Kidney tubule cell (primary cell): ENCODE results near the gene MUS81.
"Not testable (repeated sequence)": the region's sequence is repeated elsewhere in the genome, so short reads cannot be mapped to it uniquely, and the experiment has no call there.

ENCODE experiments used
- DNase-seq: peaks from one replicate; pipeline ENCODE4 v3.0.0-alpha.2; 2018; ENCODE audit warnings: low spot score

MUS81 gene

DNA sequence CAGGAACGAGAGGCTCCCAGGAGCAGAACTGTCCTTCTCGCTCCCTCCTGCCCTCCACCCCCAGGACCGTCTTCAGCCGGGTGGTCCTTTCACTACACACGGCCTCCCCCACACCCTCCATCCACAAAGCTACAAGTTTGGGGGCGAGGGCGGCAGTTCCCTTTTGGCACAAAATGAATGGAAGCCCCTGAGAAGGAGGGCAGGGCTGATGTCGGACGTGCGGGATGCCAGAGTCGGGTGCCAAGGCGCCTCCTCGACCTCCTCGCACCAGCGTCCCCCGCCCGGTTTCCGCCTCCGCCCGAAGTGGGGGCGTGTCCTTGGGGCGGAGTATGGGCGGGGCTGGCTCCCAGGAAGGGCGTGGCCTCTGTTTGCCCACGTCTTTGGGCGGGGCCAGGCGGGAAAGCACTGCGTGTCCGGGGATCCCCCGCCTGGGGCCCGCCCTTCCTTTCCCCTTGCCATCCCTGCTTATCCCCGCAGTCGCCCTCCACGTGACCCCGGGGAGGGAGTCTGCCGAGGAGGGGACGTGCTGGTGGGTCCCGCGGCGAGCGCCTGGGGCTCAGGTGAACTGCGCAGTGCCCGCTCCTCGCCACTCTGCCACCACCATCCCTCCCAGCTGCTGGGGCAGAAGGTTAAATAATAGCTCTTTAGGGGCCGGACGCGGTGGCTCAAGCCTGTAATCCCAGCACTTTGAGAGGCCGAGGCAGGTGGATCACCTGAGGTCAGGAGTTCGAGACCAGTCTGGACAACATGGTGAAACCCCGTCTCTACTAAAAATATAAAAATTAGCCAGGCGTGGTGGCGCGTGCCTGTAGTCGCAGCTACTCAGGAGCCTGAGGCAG lies 13.3 kb downstream of the MUS81 start:
- DNase-seq: peak; percentile 96

DNA sequence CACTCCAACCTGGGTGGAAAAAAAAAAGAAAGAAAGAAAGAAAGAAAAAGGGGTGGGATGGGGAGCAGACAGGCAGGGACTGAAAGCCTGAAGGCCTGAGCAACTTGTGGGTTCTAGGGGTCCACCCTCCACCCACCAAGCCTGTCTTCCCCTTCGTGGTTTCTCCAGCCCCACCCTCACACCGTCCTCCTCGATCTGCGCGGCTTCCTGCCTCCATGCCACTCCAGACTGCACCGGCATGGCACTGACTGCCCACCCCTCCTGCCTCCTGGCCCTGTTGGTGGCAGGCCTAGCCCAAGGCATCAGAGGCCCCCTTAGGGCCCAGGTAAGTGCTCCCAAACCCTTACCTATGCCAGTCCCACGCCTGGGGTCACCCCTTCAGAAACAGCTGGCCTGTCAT lies 19.4 kb downstream of the MUS81 start, which contains the start of gene CTSW:
Gene CTSW (plus strand): TSS at position 221 of the 400 bp plus-strand sequence. CDS start 18 bp downstream, at position 239.
- no peak for DNase-seq

DNA sequence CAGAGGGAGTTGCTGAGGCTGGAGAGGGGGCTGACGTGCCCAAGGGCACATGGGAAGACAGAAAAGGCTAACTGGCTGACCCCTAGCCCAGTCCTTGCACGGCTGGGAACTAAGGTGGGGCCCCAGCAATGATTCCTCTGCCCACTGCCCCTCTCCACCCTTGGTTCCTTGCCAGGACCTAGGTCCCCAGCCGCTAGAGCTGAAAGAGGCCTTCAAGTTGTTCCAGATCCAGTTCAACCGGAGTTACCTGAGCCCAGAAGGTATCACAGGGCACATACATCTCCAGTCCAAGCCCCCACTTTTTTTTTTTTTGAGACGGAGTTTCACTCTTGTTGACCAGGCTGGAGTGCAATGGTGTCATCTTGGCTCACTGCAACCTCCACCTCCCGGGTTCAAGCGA lies 19.8 kb downstream of the MUS81 start:
- no peak for DNase-seq

DNA sequence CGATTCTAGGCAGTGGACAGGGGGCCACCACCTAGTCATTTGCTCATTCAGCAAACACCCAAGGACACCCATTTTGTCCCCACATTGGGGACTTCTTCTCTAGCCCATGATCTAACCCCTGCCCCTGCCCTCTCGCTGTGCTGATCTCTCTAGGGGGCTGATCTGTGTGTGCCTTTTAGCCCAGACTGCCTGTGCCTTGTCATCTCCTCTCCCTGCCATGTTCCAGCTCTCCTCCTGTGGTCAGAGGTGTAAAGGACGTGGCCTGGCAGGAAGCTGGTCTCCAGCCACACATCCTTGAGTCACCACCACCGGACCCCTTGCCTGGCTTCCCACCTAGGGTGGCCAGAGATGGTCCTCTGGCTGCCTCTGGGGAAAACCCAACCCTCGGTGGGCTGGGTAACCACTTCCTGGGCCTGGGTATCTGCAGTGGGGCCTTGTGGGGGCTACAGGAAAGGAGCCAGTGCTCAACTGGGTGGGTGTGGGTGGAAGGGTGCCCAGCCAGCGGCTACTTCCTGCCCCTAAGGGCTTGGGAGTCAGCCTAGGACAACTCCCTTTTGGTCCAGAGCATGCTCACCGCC lies 20.7 kb downstream of the MUS81 start:
- DNase-seq: no peak

DNA sequence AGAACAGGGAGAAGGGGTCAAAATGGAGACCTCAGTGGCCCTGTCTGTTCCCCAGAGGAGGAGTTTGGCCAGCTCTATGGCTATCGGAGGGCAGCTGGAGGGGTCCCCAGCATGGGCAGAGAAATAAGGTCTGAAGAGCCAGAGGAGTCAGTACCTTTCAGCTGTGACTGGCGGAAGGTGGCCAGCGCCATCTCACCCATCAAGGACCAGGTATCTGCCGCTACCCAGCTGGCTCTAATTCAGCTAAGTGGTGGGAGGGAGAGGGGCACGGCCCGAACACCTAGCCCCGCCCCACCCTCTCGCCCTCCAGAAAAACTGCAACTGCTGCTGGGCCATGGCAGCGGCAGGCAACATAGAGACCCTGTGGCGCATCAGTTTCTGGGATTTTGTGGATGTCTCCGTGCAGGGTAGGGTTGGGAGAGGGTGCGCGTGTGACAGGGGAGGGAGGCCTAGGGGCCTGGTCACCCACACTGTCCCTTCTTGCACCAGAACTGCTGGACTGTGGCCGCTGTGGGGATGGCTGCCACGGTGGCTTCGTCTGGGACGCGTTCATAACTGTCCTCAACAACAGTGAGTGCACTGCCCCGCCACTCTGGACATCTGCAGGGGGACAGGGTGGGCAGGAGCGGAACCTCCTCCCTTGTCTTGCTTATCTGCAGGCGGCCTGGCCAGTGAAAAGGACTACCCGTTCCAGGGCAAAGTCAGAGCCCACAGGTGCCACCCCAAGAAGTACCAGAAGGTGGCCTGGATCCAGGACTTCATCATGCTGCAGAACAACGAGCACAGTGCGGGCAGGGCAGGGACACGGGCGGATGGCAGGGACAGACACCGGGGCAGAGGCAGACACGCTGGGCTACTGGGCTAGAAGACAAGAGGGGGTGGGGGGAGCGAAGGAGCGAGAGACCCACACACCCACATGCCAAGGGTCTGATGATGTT lies 22.2 kb downstream of the MUS81 start:
- no peak for DNase-seq

DNA sequence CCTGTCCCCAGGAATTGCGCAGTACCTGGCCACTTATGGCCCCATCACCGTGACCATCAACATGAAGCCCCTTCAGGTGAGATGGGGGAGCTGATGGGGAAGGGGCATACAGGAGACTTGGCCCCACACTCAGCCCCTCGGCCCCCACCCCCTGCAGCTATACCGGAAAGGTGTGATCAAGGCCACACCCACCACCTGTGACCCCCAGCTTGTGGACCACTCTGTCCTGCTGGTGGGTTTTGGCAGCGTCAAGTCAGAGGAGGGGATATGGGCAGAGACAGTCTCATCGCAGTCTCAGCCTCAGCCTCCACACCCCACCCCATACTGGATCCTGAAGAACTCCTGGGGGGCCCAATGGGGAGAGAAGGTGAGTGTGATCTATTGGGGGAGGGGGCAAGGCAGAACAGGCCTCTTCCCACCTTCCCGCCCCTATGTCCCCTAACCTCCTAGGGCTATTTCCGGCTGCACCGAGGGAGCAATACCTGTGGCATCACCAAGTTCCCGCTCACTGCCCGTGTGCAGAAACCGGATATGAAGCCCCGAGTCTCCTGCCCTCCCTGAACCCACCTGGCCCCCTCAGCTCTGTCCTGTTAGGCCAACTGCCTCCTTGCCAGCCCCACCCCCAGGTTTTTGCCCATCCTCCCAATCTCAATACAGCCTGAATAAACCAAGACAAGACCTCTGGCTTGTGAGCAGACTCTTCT lies 23.0 kb downstream of the MUS81 start:
- DNase-seq: no peak

DNA sequence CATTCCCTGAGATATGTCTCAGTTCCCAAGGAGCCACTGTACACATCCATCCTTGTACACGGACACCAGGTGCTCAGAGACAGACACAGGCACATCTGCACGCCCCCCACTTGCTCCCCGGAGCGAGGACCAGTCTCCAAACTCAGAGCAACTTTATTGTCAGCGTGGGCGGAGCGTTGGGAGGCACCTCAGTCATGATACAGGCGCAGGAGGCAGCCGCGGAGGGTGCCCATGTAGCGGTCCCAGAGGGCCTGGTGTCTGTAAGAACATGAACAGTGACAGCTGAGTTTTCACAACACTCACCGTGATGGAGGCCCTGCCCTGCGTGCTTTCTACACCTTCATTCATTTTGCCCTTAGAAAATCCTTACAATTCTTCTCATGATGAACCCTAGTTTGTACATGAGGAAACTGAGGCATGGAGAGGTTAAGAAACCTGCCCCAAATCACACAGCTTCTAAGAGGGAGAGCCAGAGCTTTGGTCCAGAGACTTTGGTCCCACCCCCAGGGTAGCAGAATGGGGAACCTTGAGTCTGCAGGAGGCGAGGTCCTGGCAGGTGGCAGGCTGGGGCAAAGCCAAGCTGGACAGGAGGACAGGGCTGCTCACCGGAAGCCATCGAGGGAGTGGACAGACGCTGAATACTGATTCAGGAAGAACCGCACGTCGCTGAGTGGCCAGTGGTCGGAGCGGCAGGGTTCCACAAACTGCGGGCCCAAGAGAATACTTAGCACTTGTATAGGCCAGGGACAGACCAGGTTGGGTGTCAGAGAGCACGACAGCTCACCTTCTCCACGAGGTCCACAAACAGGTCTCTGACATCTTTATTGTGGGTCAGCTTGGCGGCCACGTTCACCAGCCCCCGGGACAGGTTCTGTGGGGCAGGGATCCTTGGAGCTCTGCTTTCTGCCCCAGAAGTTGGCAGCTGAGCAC lies 23.8 kb downstream of the MUS81 start:
- DNase-seq: no peak

DNA sequence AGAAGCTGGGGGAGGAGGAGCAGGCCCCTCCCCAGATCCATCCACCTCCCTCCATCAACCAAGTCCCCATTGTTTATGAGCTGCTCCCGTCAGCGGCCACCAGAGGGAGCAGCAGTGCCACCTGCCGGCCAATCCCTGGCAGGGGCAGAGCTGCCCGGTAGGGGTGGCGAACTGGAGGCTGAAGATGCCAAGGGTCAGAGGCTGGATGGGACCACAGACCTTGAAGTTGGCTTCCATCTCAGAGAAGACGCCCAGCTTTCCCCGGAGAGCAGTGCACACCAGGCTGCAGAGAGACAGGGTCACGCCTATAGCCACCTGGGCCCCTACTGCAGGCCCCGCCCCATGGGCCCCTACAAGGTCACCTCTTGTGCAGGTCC lies 24.5 kb downstream of the MUS81 start:
- DNase-seq: peak; percentile 81

DNA sequence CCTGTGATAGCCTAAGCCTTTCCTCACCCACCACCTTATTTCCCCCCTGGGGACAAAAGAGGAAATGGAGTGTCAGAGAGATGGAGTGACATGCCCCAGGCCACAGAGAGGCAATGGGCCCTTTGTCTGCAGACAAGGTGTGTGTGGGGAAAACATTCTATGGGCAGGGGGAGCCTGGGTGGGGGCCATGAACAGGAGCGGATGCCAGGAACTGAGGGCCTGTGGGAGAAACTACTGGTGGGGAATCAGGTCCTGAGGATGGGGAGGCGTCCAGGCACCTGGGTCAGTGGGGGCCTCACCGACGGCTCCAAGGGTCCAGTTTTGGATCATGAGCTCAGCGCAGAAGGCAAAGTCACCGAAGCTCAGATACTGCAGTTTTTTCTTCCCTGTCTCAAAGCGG lies 25.0 kb downstream of the MUS81 start:
- no peak for DNase-seq

DNA sequence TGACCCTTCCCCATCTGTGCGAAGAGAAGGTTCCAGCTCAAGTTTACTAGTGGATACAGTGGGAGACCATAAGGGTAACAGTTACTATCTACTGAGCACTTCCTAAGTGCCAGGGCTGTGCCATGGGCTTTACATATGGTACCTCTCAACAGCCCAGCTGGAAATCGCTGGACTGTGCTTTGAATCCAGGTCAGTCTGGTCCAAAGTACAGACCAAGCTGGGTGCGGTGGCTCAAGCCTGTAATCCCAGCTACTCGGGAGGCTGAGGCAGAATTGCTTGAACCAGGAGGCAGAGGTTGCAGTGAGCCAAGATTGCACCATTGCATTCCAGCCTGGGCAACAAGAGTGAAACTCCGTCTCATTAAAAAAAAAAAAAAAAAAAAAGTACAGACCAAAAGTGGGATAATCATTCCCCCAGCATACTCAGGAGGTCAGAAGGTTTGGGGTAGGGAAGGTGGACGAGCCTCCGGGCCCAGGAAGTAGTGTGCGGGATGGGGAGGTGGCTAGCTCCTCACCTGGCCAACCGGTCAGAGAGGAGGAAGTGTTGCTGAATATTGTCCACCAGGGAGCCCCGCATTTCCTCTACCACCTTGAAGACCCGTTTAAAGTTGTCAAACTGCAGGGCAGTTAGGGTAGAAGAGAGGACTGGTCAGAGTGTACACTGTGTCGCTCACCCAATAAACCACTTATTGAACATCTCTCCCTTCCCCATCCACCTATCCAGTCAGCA lies 25.7 kb downstream of the MUS81 start:
- DNase-seq: no peak

DNA sequence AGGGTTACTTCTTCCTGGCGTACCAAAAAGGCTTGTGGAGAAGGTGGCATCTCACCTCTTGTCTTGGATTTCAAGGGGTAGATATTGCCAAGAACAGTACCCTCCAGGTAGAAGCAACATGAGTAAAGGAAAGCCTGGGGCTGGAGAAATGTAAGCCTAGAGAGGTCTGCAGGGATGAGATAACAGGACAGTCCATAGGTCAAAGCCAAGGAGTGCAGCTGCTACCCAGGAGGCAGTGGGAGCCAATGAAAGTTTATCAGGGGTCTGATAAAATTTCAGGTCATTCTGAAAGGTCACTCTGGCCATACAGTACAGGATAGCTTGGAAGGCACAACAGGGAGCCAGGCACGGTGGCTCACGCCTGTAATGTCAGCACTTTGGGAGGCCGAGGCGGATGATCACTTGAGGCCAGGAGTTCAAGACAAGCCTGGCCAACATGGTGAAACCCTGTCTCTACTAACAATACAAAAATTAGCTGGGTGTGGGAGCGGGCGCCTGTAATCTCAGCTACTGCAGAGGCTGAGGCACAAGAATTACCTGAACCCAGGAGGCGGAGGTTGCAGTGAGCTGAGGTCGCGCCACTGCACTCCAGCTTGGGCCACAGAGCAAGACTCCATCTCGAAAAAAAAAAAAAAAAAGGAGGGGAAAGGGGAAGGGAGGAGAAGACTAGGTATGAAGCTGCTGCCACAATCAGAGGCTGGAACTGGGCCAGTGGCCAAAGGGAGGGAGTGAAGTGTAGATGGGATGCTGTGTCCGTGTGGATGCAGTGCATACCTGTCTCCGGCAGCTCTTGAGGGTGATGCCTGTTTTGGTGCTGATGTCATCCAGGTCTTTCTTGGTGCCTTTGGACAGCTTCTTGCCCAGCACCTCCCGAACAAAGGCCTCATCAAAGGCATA lies 26.8 kb downstream of the MUS81 start:
- no peak for DNase-seq

DNA sequence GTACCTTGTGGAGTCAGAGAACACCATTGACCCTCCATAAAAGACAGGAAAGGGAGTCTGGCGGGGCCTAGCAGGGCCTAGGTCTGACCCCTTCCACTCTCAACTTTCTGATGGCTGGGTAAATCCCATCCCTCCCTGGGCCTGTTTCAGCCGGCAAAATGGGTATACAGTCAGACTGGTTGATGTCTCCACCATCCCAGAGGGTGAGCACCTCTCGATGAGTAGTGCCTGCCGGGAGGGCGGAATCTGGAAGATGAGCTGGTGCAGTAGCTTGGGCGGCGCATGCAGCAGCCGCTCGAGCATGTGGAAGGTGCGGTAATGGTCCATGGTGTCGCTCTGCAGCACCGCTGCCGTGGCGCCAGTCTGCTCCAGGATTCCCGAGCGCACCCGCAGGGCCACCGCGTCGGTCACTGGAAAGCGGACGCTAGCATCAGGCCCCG lies 27.5 kb downstream of the MUS81 start:
- peak; percentile 73 for DNase-seq

DNA sequence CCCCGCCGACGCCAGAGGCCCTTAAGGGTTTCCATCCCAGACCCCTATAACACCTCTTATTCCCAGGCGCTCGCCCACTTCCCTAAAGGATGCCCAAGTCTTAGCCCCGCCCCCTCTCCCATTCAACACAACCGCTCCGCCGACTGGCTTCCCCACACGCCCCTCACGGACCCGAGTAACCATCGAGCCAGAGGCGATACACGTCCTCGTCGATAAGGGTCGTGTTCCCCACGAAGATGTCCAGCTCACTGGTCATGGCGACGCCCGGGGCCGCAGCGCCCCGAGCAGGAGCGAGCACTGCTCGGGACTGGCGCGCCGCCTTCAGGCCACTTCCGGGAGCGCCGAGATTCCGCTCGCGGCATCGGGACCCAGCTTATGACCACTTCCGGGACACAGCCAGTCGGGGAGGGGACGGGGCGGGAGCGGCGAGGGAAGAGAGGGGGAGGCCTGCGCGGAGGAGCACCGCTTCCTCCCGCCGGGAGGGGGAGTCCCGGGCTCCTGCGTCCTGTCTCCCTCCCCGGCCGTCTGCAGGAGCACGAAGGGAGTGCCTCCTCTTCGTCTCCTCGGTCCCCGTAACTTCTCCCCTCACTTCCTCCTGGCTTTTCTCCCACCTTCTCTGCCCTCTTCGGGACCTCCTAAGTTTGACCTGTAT lies 28.1 kb downstream of the MUS81 start, which contains the start of gene FIBP:
Gene FIBP (minus strand): TSS at position 309 of the 652 bp plus-strand sequence. CDS start 53 bp downstream, at position 256.
- DNase-seq: peak; percentile 97

DNA sequence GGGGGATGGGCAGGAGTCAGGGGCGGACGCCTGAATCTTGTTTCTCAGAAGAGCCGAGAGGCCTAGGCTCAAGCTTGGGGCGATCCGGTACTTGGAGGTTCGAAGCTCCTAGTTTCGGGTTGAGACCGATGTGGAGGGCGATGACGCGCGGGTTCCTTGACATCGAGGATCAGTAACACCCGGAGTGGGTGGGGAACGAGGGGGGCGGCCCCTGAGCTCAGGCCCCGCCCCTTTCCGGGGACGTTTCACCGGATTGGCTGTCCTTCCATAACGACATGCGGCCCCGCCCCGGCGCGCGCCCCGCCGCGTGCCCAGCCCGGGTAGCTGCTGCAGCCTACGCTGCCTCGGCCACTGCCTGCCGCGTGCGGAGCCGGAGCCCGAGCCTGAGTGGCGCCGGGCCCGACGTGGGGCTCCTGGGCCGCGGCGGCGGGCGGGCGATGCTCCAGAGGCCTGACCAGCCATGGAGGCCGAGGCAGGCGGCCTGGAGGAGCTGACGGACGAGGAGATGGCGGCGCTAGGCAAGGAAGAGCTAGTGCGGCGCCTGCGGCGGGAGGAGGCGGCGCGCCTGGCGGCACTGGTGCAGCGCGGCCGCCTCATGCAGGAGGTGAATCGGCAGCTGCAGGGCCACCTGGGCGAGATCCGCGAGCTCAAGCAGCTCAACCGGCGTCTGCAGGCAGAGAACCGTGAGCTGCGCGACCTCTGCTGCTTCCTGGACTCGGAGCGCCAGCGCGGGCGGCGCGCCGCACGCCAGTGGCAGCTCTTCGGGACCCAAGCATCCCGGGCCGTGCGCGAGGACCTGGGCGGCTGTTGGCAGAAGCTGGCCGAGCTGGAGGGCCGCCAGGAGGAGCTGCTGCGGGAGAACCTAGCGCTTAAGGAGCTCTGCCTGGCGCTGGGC lies 30.3 kb downstream of the MUS81 start, which contains the start of gene CCDC85B:
Gene CCDC85B (plus strand): TSS at position 350 of the 895 bp plus-strand sequence. CDS start 111 bp downstream, at position 461.
- DNase-seq: peak; percentile 96

DNA sequence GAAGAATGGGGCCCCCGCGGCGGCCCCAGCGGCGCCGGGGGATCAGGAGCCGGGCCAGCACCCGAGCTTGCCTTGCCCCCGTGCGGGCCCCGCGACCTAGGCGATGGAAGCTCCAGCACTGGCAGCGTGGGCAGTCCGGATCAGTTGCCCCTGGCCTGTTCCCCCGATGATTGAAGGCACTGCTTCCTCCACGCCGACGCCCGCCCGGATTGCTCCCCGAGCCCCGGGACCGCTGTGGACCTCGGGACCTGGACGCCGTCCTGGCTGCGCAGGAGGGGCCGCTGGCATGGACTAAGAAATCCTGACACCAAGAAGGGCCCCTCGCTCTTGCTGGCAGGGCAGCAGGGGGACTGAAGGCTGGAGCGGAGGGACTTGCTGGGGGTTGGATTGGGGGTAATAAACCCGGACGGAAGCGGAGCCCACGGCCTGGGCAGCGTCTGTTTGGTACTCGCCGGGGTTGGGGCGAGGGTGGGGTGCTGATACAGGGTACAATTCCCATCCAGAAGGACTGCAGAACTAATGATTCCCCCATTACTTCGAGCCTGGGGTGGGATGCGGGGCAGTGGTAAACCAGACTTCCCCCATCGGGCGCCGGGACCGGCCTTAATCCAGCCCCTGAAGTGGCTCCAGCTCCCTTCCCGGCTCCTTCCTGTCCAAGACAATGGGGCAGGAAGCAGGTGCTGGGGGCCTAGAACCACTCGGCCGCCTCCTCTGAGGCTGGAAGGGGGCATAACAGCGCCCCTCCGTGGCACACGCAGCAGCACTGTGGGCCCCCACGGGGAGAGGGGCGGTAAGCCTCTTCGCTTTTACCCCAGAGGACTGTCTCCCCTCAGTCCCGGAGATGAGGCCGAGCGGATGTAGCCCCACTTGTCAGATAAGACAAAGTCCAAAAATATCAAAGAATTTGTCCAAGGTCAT lies 31.2 kb downstream of the MUS81 start:
- DNase-seq: no peak

DNA sequence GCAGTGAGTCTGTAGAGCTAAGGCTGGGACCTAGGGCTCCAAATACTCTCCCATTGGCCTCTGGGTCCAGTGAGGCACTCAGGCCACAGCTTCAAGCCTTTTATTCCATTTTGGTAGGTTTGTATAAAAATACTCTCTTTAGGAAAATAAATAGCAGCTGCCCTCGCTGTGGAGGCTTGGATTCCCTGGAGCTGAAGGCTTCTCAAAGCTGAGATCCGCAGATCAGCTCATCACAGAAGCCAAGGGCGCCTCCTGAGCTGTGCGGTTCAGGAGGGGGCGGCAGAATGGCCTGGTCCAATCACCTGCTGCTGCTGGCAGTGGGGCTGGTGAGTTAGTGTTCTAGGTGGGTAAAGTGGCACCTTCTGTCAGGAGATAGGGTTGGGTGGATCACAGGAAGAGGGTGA lies 31.9 kb downstream of the MUS81 start:
- DNase-seq: not testable (repeated sequence)
